ENCODE results near the gene SND1. TPM values are rescaled to one million over a fixed set of nuclear protein-coding genes. Genes with fewer than 3 reads are reported as not detected.

Gene SND1
- total RNA-seq, 6 experiments from 2014 or later = 77.5 to 150 (median 126) TPM

DNA sequence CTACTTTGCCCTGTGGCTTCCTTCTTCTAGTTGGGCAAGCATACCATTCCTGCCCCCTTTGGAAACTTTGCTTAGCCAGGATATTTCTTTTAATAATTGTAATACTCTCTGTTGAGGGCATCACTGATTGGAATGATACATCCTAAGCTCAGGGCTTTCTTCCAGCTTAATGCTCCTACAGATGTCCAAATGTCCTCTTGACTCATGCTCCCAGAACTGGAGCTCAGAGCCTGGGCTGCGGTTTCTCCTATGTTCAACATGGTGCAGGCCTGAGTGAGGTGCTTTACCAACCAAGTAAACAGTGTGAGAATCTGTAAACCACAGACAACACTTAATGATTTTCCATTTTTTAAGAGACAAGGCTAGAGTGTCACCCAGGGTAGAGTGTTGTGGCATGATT is 270.7 kb downstream of the SND1 start:
- 100% methylated on average over 1 of the region's 1 CpG for WGBS (ENCODE audit: insufficient coverage, low coverage, low lambda C conversion rate, missing lambda C conversion rate)

GRCh38 chr7:127924874-127925273 is 272.9 kb downstream of the SND1 start:
- intact Hi-C loops (cut with DNase I) = no loop called here
- peaks cover 0 to 5% (median 0%) of the 10 kb centered on the region in 4 donors for H3K4me1 ChIP-seq
- TF ChIP-seq CTCF (IDR thresholded peaks at IDR 0.05) (no peak), POLR2A (IDR thresholded peaks at IDR 0.05) (no peak)

More for the DNA sequence above, 270.7 kb downstream of the SND1 start:
- no peak for ATAC-seq
- Histone ChIP-seq H3K9me3 (no peaks in the 10 kb centered on the region), H3K4me1 (peaks cover 0 to 5% (median 0%) of the 10 kb centered on the region in 4 donors), H3K27me3 (no peaks in the 10 kb centered on the region), H3K27ac (no peak overlapping the region), H3K36me3 (no peaks in the 10 kb centered on the region), H3K4me3 (no peak overlapping the region)
- DNase-seq = no peak
- intact Hi-C loops (cut with DNase I) = no loop called here
- TF ChIP-seq POLR2A (IDR thresholded peaks at IDR 0.05) (no peak), CTCF (IDR thresholded peaks at IDR 0.05) (no peak)

DNA sequence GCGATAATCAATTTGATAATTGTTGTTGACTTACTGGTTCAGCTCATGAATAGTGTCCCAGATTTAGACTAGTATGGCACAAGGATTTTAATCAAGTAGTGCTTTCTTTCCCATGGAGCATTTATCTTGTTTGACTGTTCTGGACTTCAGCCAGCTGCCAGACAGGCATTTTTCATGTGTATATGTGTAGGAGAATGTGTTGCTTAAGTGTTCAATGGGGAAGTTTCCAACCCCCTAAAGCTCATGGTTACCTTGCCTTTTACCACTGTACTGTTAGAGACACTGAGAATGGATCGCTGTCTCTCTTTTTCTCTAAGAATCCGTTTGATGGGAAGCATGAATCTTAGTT is 275.3 kb downstream of the SND1 start:
- no peak overlapping the region for H3K27ac ChIP-seq
- WGBS (ENCODE audit: insufficient coverage, low coverage, low lambda C conversion rate, missing lambda C conversion rate) = 85% methylated on average over 3 of the region's 3 CpGs
- DNase-seq (no peak), ATAC-seq (peak in 3 of 4 donors; percentile 12 to 31 (median 25))
- no peak for TF ChIP-seq CTCF (IDR thresholded peaks at IDR 0.05)
- no peaks in the 10 kb centered on the region for H3K9me3 ChIP-seq
- intact Hi-C loops (cut with DNase I) = no loop called here
- H3K27me3 ChIP-seq = no peaks in the 10 kb centered on the region
- H3K36me3 ChIP-seq = peaks cover 0 to 13% (median 4%) of the 10 kb centered on the region in 4 donors
- no peaks in the 10 kb centered on the region for H3K4me1 ChIP-seq
- H3K4me3 ChIP-seq = no peak overlapping the region

More at GRCh38 chr7:127924874-127925273, 272.9 kb downstream of the SND1 start:
- H3K36me3 ChIP-seq = peaks cover 0 to 7% (median 4%) of the 10 kb centered on the region in 4 donors
- H3K27ac ChIP-seq = no peak overlapping the region
- H3K9me3 ChIP-seq = no peaks in the 10 kb centered on the region
- DNase-seq (no peak), ATAC-seq (no peak)
- no peak overlapping the region for H3K4me3 ChIP-seq
- H3K27me3 ChIP-seq = no peaks in the 10 kb centered on the region

DNA sequence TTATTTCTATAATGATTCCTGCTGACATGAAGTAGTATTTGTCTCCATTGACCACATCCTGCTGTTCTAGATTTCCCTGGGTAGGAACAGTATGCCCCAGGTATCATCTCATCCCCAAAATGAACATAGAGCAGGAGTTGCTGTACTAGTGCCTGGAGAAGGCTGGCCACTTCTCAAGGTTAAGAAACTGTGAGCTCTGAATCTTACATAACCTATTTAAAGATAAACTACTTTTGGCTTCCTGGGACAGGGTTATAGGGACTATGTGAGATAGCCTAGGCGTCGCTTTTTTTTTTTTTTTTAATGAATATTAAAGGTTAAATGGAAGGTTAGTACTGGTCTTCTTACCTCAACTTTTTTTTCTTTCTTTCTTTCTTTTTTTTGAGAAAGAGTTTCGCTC is 276.2 kb downstream of the SND1 start:
- TF ChIP-seq POLR2A (IDR thresholded peaks at IDR 0.05) (no peak), CTCF (IDR thresholded peaks at IDR 0.05) (no peak)
- H3K27ac ChIP-seq = no peak overlapping the region
- ATAC-seq (no peak), DNase-seq (no peak)
- intact Hi-C loops (cut with DNase I) = no loop called here
- no peak overlapping the region for H3K4me3 ChIP-seq
- WGBS (ENCODE audit: insufficient coverage, low coverage, low lambda C conversion rate, missing lambda C conversion rate) = 100% methylated on average over 3 of the region's 3 CpGs
- no peaks in the 10 kb centered on the region for H3K9me3 ChIP-seq
- H3K36me3 ChIP-seq = peaks cover 0 to 13% (median 4%) of the 10 kb centered on the region in 4 donors
- H3K27me3 ChIP-seq = no peaks in the 10 kb centered on the region
- H3K4me1 ChIP-seq = no peaks in the 10 kb centered on the region

DNA sequence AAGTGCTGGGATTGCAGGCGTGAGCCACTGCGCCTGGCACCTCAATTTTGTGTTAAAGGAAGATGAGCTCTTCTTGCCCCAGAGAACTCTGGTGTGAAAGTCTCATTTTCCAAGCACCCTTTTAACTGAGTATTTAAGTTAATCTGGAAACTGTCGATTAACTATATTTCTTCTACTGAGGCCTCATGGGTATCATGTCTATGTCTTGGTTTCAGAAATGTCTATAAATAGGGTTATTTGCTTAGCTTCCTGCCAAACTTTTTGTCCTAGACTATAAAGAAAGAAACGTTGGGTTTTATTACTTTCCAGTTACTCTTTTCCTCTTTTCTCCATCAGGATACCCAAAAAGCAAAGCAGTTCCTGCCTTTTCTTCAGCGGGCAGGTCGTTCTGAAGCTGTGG is 276.9 kb downstream of the SND1 start:
- 91% methylated on average over 6 of the region's 6 CpGs for WGBS (ENCODE audit: insufficient coverage, low coverage, low lambda C conversion rate, missing lambda C conversion rate)
- ATAC-seq (no peak), DNase-seq (no peak)
- no peaks in the 10 kb centered on the region for H3K9me3 ChIP-seq
- no peak for TF ChIP-seq CTCF (IDR thresholded peaks at IDR 0.05)
- TF ChIP-seq POLR2A (IDR thresholded peaks at IDR 0.05) = no peak
- no peak overlapping the region for H3K4me3 ChIP-seq
- no peak overlapping the region for H3K27ac ChIP-seq
- H3K36me3 ChIP-seq = peaks cover 0 to 13% (median 4%) of the 10 kb centered on the region in 4 donors
- H3K4me1 ChIP-seq = no peaks in the 10 kb centered on the region
- H3K27me3 ChIP-seq = no peaks in the 10 kb centered on the region
- intact Hi-C loops (cut with DNase I) = no loop called here

All from right lobe of liver (tissue), 6 donors.